SK-N-SH (cell line): ENCODE measurements around the gene IDUA. TPM values are rescaled to one million over a fixed set of nuclear protein-coding genes. Genes with fewer than 3 reads are reported as not detected.
A peak's percentile ranks its signal among the peaks of the same experiment; 100 is the strongest.
"Not testable (repeated sequence)": the region's sequence is repeated elsewhere in the genome, so short reads cannot be mapped to it uniquely, and the experiment has no call there.

ENCODE experiments used
- CTCF ChIA-PET: fragments of 300-600, 350-600 bp; formaldehyde crosslinking; extraction: SDS; loops from one replicate; lab custom pipeline; 2021; lab: Yijun Ruan, JAX
- POLR2A ChIA-PET: fragments of 350-600 bp; sonication (Branson Sonifier 250); formaldehyde crosslinking; extraction: SDS; loops from one replicate; lab custom pipeline; 2020; ENCODE audit warnings: antibody characterized with exemption, inconsistent platforms; lab: Yijun Ruan, JAX
- DNase-seq: peaks from one replicate; pipeline ENCODE4 v3.0.0; 2012
- H2AFZ ChIP-seq: fragments of 200-600 bp; sonication (generic); 2 replicates; pipeline ENCODE4 v1.8.1; 2016; ENCODE audit warnings: antibody characterized with exemption, mild to moderate bottlenecking, low read depth
- H3F3A ChIP-seq: fragments of 200-600 bp; sonication (generic); replicated peaks from 2 replicates; pipeline ENCODE3; 2016; ENCODE audit warnings: antibody characterized with exemption, mild to moderate bottlenecking; ENCODE audit not compliant: insufficient read depth
- H3K27ac ChIP-seq, 2 experiments: fragments of 200-500 bp in 1 of 2; fragments of 200-600 bp in 1 of 2; sonication (Bioruptor generic) in 1 of 2; sonication (generic), shearing (Covaris generic) in 1 of 2; 2 replicates each; pipeline versions ENCODE4 v1.5.1 to v1.6.1; 2014 to 2016; ENCODE audit warnings: low read depth in 2 of 2, inconsistent platforms in 1 of 2, low read length in 1 of 2, mild to moderate bottlenecking in 1 of 2, mixed read lengths in 1 of 2
- H3K27me3 ChIP-seq: fragments of 200-600 bp; sonication (generic), shearing (Covaris generic); 2 replicates; pipeline ENCODE4 v1.6.1; 2016; ENCODE audit warnings: mixed run types; ENCODE audit not compliant: insufficient read depth
- H3K36me3 ChIP-seq, 2 experiments: fragments of 200-500 bp in 1 of 2; fragments of 200-600 bp in 1 of 2; sonication (Bioruptor generic) in 1 of 2; sonication (generic) in 1 of 2; replicated peaks in 1 of 2; 2 replicates each; pipeline versions ENCODE3 to v1.5.1; 2014 to 2016; ENCODE audit warnings: low read length in 1 of 2, mild to moderate bottlenecking in 1 of 2; ENCODE audit not compliant: insufficient read depth in 2 of 2, control insufficient read depth in 1 of 2
- H3K4me1 ChIP-seq, 2 experiments: fragments of 200-500 bp in 1 of 2; fragments of 200-600 bp in 1 of 2; sonication (Bioruptor generic) in 1 of 2; sonication (generic), shearing (Covaris generic) in 1 of 2; 2 replicates each; pipeline versions ENCODE4 v1.5.1 to v1.6.1; 2014 to 2016; ENCODE audit warnings: low read depth in 1 of 2, low read length in 1 of 2, mixed run types in 1 of 2; ENCODE audit not compliant: insufficient read depth in 2 of 2, control insufficient read depth in 1 of 2
- H3K4me2 ChIP-seq: fragments of 200-600 bp; sonication (generic), shearing (Covaris generic); 2 replicates; pipeline ENCODE4 v1.6.1; 2017; ENCODE audit warnings: mixed run types
- H3K4me3 ChIP-seq, 2 experiments: fragments of 200-500 bp in 1 of 2; fragments of 200-600 bp in 1 of 2; sonication (Bioruptor generic) in 1 of 2; sonication (generic), shearing (Covaris generic) in 1 of 2; 2 replicates each; pipeline versions ENCODE4 v1.5.1 to v1.8.1; 2014 to 2016; ENCODE audit warnings: low read depth in 2 of 2, inconsistent platforms in 1 of 2, low read length in 1 of 2, mild to moderate bottlenecking in 1 of 2, mixed read lengths in 1 of 2, moderate library complexity in 1 of 2
- H3K79me2 ChIP-seq: fragments of 200-600 bp; sonication (generic); 2 replicates; pipeline ENCODE4 v1.8.1; 2017; ENCODE audit warnings: mild to moderate bottlenecking; ENCODE audit not compliant: insufficient read depth
- H3K9ac ChIP-seq: fragments of 200-600 bp; sonication (generic); 2 replicates; pipeline ENCODE4 v1.6.1; 2017; ENCODE audit warnings: mixed run types
- H3K9me2 ChIP-seq: fragments of 200-600 bp; sonication (generic); 2 replicates; pipeline ENCODE4 v1.6.1; 2017; ENCODE audit warnings: mixed run types
- H3K9me3 ChIP-seq: fragments of 200-600 bp; sonication (generic); 2 replicates; pipeline ENCODE4 v1.6.1; 2017; ENCODE audit warnings: mixed run types, mild to moderate bottlenecking, moderate library complexity
- H4K20me1 ChIP-seq: fragments of 200-600 bp; sonication (generic); 2 replicates; pipeline ENCODE4 v1.6.1; 2017; ENCODE audit warnings: mild to moderate bottlenecking, mixed run types; ENCODE audit not compliant: insufficient read depth
- CHD2 ChIP-seq: fragments of 150-350 bp; IDR thresholded peaks from 2 replicates; pipeline ENCODE4 v1.6.1; 2018; ENCODE audit warnings: low read length; ENCODE audit not compliant: partially characterized antibody
- GABPA ChIP-seq: IDR thresholded peaks from 2 replicates; pipeline ENCODE4 v1.4.0; 2012; ENCODE audit warnings: low read depth, mild to moderate bottlenecking
- MXI1 ChIP-seq: IDR thresholded peaks from 2 replicates; pipeline ENCODE4 v1.6.1; 2012; ENCODE audit warnings: mild to moderate bottlenecking, low read depth, low read length, improper control_type of control experiment
- NFIC ChIP-seq: IDR thresholded peaks from 2 replicates; pipeline ENCODE4 v1.4.0; 2012; ENCODE audit warnings: borderline replicate concordance
- NRF1 ChIP-seq: IDR thresholded peaks from 2 replicates; pipeline ENCODE4 v1.6.1; 2012; ENCODE audit warnings: low read depth, mild to moderate bottlenecking, low read length
- POLR2AphosphoS5 ChIP-seq: IDR thresholded peaks from 2 replicates; pipeline ENCODE4 v1.6.1; 2012; ENCODE audit warnings: low read depth, low read length
- RAD21 ChIP-seq: IDR thresholded peaks from 2 replicates; pipeline ENCODE4 v1.6.1; 2012; ENCODE audit warnings: mild to moderate bottlenecking, low read length
- SMC3 ChIP-seq: IDR thresholded peaks from 2 replicates; pipeline ENCODE4 v1.6.1; 2012; ENCODE audit warnings: low read depth, low read length, improper control_type of control experiment
- TAF1 ChIP-seq: IDR thresholded peaks from 2 replicates; pipeline ENCODE4 v1.6.1; 2012; ENCODE audit warnings: low read depth, mild to moderate bottlenecking, low read length, moderate library complexity, borderline replicate concordance
- TEAD4 ChIP-seq: IDR thresholded peaks from 2 replicates; pipeline ENCODE4 v1.4.0; 2012; ENCODE audit warnings: mild to moderate bottlenecking, borderline replicate concordance; ENCODE audit not compliant: insufficient read depth
- YY1 ChIP-seq: IDR thresholded peaks from 2 replicates; pipeline ENCODE4 v1.4.0; 2012; ENCODE audit warnings: low read depth, mild to moderate bottlenecking
- WGBS: methylation state at CpG from one replicate; pipeline ENCODE4 v1.1.6; 2017; ENCODE audit warnings: low lambda C conversion rate; 5-methylcytosine and 5-hydroxymethylcytosine counted together
- polyA plus RNA-seq, 3 experiments: library from polyadenylated mRNA; depleted of rRNA; stranded (reverse); fragments of >200 nt; gene quantifications; 2 replicates each; pipeline ENCODE4 v1.2.3, GENCODE V29; 2012
- TF ChIP-seq, protein P1 (sequence below): fragments of 200-600 bp; sonication (generic); IDR thresholded peaks from 2 replicates; pipeline ENCODE4 v1.6.1; 2017; ENCODE audit warnings: antibody characterized with exemption, mild to moderate bottlenecking, moderate library complexity
- TF ChIP-seq, protein P2 (sequence below): IDR thresholded peaks from 2 replicates; pipeline ENCODE4 v1.4.0; 2012; ENCODE audit warnings: low read depth
- TF ChIP-seq, protein P3 (sequence below): IDR thresholded peaks from 2 replicates; pipeline ENCODE4 v1.4.0; 2012; ENCODE audit warnings: low read depth, borderline replicate concordance
- TF ChIP-seq, protein P4 (sequence below): fragments of 150-350 bp; IDR thresholded peaks from 2 replicates; pipeline ENCODE4 v1.6.1; 2017; ENCODE audit warnings: antibody characterized with exemption, low read length, low read depth, borderline replicate concordance

Gene IDUA
- 24.4 and 32.1 TPM in 2 replicates for polyA plus RNA-seq (2012; rRNA removed)
- polyA plus RNA-seq (2012; cell fraction: cytosol; rRNA removed) = 5.1 and 7.1 TPM in 2 replicates
- 333 and 514 TPM in 2 replicates for polyA plus RNA-seq (2012; cell fraction: nucleus; rRNA removed)

DNA sequence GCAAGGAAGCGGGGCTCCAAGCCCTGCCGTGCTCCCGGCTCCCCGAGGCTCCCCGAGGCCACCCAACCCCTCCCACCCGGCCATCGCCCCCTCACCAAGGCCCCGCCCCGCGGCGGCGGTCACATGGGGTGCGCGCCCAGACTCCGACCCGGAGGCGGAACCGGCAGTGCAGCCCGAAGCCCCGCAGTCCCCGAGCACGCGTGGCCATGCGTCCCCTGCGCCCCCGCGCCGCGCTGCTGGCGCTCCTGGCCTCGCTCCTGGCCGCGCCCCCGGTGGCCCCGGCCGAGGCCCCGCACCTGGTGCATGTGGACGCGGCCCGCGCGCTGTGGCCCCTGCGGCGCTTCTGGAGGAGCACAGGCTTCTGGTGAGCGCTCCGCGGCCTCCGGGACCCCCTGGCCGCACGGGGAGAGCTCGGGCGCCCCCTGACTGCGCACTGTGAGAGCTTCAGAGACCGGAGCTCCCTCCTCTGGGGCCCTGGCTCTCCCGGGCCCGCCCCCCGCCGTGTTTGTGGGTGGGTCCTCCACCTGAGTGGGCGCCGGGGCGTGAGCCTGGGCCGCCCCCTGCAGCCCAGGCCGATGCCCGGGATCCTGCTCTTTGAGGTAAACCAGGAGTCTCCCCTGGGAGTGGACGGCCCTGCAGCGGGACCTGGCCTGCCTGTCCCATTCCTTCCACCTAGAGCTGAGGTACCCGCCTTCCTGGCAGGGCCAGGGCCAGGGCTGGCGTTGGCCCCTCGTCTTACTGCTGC lies at the start of gene IDUA:
Gene IDUA (plus strand): TSS at position 166 of the 745 bp plus-strand sequence. CDS start 41 bp downstream, at position 207.
- Histone ChIP-seq H3K9ac (peak within 1 kb of the TSS; percentile 77), H3K9me2 (no peaks in the 10 kb centered on the region), H4K20me1 (no peaks in the 10 kb centered on the region), H3K4me2 (peak within 1 kb of the TSS; percentile 95), H3K79me2 (peaks cover 7% of the 10 kb centered on the region; the same call in 1 of the 2 replicates), H3F3A (no peaks in the 10 kb centered on the region), H3K4me3 (peak within 1 kb of the TSS; percentile 76 to 85), H3K36me3 (peaks cover 0 to 16% of the 10 kb centered on the region in 2 experiments), H3K27ac (peak within 1 kb of the TSS; percentile 55 to 82), H3K27me3 (no peaks in the 10 kb centered on the region), H3K9me3 (no peaks in the 10 kb centered on the region), H2AFZ (peak within 1 kb of the TSS; percentile 88; the same call in 1 of the 2 replicates), H3K4me1 (peaks cover 10 to 17% of the 10 kb centered on the region in 2 experiments; a peak in 1 of 4 replicates)
- TF ChIP-seq CHD2 (peak; percentile 20), TEAD4 (no peak), TAF1 (0 out of 2 replicates have a peak, but pooled peaks have one; percentile 33), POLR2AphosphoS5 (peak; percentile 46; the same call in 1 of the 2 replicates), NFIC (no peak), YY1 (no peak), GABPA (peak; percentile 75), MXI1 (peak; percentile 85; the same call in 1 of the 2 replicates), SMC3 (peak; percentile 31; the same call in 1 of the 2 replicates), NRF1 (0 out of 2 replicates have a peak, but pooled peaks have one; percentile 1), RAD21 (peak; percentile 66)
- TF ChIP-seq, protein P1, sequence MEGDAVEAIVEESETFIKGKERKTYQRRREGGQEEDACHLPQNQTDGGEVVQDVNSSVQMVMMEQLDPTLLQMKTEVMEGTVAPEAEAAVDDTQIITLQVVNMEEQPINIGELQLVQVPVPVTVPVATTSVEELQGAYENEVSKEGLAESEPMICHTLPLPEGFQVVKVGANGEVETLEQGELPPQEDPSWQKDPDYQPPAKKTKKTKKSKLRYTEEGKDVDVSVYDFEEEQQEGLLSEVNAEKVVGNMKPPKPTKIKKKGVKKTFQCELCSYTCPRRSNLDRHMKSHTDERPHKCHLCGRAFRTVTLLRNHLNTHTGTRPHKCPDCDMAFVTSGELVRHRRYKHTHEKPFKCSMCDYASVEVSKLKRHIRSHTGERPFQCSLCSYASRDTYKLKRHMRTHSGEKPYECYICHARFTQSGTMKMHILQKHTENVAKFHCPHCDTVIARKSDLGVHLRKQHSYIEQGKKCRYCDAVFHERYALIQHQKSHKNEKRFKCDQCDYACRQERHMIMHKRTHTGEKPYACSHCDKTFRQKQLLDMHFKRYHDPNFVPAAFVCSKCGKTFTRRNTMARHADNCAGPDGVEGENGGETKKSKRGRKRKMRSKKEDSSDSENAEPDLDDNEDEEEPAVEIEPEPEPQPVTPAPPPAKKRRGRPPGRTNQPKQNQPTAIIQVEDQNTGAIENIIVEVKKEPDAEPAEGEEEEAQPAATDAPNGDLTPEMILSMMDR = peak; percentile 58
- TF ChIP-seq, protein P2, sequence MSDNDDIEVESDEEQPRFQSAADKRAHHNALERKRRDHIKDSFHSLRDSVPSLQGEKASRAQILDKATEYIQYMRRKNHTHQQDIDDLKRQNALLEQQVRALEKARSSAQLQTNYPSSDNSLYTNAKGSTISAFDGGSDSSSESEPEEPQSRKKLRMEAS = peak; percentile 87
- TF ChIP-seq, protein P3, sequence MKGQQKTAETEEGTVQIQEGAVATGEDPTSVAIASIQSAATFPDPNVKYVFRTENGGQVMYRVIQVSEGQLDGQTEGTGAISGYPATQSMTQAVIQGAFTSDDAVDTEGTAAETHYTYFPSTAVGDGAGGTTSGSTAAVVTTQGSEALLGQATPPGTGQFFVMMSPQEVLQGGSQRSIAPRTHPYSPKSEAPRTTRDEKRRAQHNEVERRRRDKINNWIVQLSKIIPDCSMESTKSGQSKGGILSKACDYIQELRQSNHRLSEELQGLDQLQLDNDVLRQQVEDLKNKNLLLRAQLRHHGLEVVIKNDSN = peak; percentile 90
- TF ChIP-seq, protein P4, sequence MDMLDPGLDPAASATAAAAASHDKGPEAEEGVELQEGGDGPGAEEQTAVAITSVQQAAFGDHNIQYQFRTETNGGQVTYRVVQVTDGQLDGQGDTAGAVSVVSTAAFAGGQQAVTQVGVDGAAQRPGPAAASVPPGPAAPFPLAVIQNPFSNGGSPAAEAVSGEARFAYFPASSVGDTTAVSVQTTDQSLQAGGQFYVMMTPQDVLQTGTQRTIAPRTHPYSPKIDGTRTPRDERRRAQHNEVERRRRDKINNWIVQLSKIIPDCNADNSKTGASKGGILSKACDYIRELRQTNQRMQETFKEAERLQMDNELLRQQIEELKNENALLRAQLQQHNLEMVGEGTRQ = peak; percentile 21; the same call in 1 of the 2 replicates
- 5% methylated on average over 9 of the region's 69 CpGs for WGBS
- CTCF ChIA-PET = interaction anchor here (0.6 to 2.6 kb wide), 20 partner anchors 11 to 303 kb away, joined by 3 to 27 read pairs (median 6); partner anchors contain the start of genes GAK and TMEM175
- peak; percentile 97 for DNase-seq
- POLR2A ChIA-PET = interaction anchor here (1.0 to 1.4 kb wide), 4 partner anchors 12 to 61 kb away, joined by 3 to 5 read pairs (median 4); partner anchors contain the start of genes GAK and TMEM175

DNA sequence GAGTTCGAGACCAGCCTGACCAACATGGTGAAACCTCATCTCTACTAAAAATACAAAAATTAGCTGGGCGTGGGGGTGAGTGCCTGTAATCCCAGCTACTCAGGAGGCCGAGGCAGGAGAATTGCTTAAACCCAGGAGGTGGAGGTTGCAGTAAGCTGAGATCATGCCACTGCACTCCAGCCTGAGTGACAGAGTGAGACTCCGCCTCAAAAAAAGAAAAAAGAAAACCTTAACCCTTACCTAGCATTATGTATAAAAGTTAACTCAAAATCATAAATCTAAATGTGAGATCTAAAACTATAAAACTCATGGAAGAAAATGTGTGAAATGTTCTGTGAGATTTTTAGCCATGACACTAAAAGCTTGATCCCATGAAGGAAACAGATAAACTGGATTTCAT lies 47.3 kb upstream of the IDUA start:
- H2AFZ ChIP-seq, H3K9me3 ChIP-seq, H3K27ac ChIP-seq, H3K4me1 ChIP-seq, H3K79me2 ChIP-seq, H3K9me2 ChIP-seq, H4K20me1 ChIP-seq, H3K4me2 ChIP-seq, POLR2A ChIA-PET, H3K27me3 ChIP-seq, H3F3A ChIP-seq, H3K4me3 ChIP-seq, H3K9ac ChIP-seq, H3K36me3 ChIP-seq, DNase-seq: not testable (repeated sequence)
- 85% methylated on average over 4 of the region's 4 CpGs for WGBS
- CTCF ChIA-PET = interaction anchor here (1.4 to 2.3 kb wide), 2 partner anchors 13 to 47 kb away, joined by 4 to 8 read pairs; partner anchors contain the start of gene IDUA
